GM12874 (cell line): Measurements from ENCODE around the gene MED12.

ENCODE experiments used
- TF ChIP-seq, protein P1 (sequence below): IDR thresholded peaks from 2 replicates; pipeline ENCODE4 v1.5.1; 2011; ENCODE audit warnings: low read depth, mild to moderate bottlenecking, control low read depth, low read length, moderate library complexity; ENCODE audit not compliant: insufficient read depth

The MED12 gene

DNA sequence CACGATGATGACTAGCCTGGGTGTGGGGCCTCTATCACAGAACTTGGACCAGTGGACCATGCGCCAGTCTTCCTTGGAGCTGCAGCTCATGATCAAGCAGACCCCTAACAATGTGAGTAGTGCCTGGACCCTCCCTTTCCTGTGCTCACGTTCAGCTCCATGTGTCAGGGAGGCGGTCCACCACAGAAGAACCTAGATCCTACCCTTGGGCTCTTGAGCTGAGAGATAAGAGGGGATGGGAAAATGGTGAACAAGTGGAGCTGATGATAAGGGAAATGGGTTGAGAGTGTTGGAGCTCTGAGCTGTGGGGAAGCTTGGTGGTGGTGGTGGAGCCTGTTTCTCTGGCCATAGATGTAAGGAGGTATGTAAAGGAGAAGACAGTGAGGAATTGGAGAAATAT is 13.1 kb downstream of the MED12 start:
- TF ChIP-seq, protein P1, sequence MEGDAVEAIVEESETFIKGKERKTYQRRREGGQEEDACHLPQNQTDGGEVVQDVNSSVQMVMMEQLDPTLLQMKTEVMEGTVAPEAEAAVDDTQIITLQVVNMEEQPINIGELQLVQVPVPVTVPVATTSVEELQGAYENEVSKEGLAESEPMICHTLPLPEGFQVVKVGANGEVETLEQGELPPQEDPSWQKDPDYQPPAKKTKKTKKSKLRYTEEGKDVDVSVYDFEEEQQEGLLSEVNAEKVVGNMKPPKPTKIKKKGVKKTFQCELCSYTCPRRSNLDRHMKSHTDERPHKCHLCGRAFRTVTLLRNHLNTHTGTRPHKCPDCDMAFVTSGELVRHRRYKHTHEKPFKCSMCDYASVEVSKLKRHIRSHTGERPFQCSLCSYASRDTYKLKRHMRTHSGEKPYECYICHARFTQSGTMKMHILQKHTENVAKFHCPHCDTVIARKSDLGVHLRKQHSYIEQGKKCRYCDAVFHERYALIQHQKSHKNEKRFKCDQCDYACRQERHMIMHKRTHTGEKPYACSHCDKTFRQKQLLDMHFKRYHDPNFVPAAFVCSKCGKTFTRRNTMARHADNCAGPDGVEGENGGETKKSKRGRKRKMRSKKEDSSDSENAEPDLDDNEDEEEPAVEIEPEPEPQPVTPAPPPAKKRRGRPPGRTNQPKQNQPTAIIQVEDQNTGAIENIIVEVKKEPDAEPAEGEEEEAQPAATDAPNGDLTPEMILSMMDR = no peak

DNA sequence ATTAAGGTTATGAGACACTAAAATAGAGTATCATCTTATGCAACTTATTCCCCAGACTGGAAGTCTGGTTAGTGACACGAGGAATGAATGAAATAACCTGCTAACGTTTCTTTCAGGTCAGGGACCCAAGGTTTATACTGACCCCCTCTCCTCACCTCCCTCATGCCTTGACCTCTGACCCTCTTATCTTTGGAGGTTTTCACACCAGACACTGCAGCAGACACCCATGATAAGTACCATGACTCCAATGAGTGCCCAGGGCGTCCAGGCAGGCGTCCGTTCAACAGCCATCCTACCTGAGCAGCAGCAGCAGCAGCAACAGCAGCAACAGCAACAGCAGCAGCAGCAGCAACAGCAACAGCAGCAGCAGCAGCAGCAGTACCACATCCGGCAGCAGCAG is 22.0 kb downstream of the MED12 start:
- TF ChIP-seq, protein P1 = no peak

DNA sequence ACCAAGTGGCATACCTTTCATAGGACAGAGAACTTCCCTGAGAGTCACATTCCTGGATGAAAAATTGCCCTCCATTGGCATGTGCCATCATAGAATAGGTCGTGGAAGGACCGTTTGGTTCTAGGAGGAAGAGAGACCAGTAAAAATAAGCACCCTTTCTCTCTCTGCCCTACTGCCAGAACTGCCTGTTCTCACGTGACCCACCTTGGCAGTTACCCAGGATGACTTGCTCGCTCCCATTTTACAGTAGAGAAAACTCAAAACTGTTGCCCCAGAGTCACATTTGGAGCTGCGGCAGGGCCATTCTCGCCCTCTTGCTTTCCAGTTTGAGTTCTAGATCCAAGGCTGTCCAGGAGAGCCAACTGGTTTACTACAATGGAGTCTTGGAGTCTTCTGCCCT is 25.1 kb downstream of the MED12 start:
- TF ChIP-seq, protein P1 = no peak

- TF ChIP-seq, protein P1 = no peak
Observed at GRCh38 chrX:71144651-71145050, 26.3 kb downstream of the MED12 start, which contains the start of gene NLGN3. Gene NLGN3, plus strand, starts transcription at chrX:71144841. Its CDS starts 2,909 bp downstream, at chrX:71147750.

- TF ChIP-seq, protein P1 = no peak
Observed at GRCh38 chrX:71147496-71148277, 29.3 kb downstream of the MED12 start.

GRCh38 chrX:71148278-71148663 is 29.9 kb downstream of the MED12 start:
- TF ChIP-seq, protein P1 = no peak

- TF ChIP-seq, protein P1 = no peak
Observed at GRCh38 chrX:71151366-71151765, 33.0 kb downstream of the MED12 start.
